HG03558 (cell line): ENCODE data around the gene GPRC5B.

Source experiments
- ATAC-seq: cut with Tn5 transposase; IDR thresholded peaks from one replicate; pipeline ENCODE4 v1.9.1; 2021; ENCODE audit warnings: moderate number of reproducible peaks; ENCODE audit not compliant: unreplicated experiment; ENCODE audit errors: extremely low read depth

The GPRC5B gene

DNA sequence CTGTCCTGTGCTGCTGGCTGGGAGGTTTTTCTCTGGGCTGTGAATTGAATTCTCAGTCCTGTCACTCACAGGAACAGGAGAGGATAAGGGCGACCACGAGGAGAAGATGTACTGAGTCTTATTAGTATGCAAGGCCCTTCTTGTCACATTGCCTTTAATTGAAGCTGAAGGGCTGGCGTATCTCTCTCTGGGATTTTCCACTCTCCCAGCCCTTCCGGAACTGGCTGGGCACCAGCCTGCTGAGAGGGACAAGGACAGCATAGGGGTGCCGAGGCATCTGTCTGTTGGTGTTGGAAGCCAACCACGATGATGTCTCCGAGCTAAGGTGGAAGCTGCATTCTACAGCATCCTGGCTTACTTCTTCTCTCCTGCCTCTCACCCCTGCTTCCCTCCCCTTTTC lies 33.2 kb downstream of the GPRC5B start:
- no peak for ATAC-seq

DNA sequence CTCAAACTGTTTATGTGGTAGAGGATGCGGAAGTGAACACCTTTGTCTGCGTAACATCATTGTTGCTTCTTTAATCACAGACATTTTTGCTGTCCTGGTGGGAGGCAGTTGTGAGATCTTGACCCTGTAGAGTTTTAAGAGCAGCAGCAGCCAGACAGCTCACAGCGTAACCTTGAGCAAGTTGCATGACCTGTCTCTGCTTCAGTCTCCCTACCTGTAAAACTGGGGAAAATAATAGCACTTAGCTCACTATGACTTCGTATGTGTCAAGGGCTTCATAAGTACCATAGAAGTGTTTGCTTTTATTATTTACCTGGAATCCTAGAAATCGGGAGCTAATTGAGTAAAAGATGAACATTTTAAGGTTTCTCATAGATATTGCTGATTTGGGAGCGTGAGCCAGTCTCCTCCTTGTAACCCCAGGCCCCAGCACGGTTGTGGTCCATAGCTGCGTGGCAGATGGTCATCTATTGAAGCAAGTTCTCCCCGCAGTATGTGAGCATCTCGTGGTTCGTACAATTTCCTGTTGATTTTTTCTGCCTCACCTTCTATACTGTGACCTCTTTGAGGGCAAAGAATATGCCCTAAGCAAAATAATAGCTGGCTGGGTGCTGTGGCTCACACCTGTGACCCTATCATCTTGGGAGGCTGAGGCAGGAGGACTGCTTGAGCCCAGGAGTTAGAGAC lies 34.4 kb downstream of the GPRC5B start:
- ATAC-seq, result no peak

DNA sequence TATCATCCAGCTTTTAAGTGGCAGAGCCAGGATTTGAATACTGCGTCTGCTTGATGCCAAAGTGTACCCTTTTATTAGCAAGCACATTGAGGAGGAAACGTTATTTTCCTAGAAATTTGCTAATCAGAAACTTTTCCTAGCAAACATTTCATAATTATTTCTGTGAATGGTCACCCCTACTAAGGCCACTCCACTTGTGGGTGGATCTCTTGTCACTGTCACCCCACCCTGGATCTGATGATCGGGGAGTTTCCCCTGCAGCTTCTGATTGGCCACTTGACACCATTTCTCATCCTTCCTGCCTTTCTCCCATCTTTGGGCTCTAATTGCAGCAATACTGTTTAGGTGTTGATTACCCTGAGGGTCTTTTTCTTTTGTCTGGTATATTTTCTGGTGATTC lies 35.9 kb downstream of the GPRC5B start:
- ATAC-seq, result no peak

DNA sequence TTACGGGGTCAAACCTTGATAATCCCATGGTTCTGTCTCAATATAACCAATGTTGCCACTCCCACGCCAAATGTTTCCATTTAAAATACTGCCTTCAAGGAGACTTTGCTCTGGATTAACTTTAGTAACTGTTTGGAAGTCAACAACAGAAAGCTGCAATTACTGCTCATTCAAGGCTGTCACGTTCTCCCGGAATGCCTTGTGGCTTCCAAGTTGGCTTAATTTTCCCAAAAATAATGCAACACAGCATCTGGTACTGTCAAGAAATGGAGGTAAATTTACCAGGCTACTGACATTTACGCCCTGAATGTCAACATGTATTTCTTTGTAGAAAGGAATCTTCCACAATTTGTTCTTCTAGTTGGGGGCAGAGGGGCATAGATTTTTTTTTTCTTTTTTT lies 38.2 kb downstream of the GPRC5B start:
- no peak for ATAC-seq

DNA sequence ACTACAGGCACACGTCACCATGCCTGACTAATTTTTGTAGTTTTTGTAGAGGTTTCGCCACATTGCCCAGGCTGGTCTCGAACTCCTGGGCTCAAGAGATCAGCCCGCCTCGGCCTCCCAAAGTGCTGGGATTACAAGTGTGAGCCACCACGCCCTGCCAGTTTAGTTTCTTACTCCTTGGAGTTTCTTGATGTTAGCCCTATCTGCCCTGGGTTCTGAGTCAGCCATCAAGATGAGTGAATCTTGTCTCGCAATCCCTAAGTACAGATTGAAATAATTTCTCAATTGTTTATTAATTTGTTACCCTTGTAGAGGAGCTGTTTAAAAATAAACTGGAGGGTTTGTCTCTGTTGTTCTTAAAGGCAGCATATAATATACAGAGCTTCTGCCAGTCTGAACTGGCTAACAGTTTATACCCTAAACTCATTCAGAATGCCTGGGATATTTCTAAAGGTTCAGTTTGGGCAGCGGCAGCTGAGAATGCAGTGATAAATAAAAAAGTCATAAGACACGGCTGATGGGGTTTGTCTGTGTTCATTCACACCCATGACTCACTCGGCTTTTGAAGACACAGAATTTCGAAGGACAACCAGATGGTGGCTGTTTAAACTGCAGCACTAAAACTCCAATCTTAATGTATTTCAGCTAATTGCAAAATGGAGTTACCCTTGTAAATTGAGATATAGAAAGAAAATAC lies 39.6 kb downstream of the GPRC5B start:
- no peak for ATAC-seq

DNA sequence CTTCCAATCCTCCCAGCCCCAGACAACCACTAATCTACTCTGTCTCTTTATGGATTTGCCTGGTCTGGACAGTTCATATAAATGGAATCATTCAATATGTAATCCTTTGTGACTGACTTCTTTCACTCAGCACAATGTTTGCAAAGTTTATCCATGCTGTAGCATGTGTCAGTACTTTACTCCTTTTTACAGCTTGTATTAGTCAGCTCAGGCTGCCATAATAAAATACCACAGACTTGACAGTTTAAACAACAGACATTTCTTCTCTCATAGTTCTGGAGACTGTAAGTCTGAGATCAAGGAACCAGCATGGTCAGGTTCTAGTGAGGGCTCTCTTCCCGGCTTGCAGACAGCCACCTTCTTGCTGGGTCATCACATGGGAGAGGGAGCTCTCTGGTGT lies 41.3 kb downstream of the GPRC5B start:
- ATAC-seq, result no peak

DNA sequence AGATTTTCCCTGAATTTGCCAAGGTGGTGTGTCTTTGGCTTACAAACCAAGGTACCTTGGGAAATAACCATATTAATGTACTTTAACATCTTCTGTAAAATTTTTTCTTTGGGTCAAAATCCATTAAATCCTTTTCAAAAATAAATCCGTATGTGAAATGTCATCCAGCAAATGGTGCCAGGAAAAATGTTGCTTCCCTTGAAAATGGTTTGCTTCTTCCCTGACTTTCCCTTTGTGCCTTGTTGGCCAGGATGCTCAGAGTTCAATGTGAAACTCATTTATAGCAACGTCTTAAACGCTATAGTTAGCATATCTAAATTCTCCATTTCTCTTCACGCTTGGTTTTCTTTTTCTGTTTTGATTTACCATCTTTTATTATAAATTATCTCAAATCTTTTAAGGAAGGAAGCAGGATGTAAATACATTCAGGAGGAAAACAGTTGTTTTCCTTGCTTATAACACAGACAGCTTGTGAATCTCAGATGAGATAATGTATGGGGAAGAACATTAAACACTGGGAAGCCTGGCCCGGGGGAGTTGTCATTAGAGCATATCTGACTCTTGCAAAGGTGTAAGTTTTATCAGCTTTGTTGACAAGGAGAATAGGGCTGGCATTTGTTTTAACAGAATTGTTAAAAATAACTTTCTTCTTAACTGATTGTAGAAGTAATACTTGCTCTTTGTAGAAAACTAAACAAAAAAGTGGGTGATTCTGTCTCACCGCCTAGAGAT lies 42.1 kb downstream of the GPRC5B start:
- no peak for ATAC-seq

DNA sequence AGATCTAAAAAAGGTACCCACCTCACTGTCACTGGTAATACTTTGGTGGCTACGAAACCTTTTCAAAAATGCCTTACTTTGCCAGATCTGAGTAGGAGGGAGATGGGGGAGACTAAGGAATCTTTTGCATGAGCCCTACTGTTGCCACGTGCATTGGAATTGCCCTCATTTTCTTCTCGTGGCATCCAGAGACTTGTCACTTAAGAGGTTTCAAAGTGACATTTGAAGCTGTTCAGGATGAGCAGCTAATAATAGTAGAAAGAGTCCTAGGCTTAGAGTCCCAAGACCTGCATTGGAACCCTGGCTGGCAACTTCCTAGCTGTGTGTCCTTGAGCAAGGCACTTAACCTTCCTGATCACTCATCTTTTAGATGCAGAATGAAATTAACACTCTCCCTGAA lies 43.5 kb downstream of the GPRC5B start:
- ATAC-seq, result no peak

DNA sequence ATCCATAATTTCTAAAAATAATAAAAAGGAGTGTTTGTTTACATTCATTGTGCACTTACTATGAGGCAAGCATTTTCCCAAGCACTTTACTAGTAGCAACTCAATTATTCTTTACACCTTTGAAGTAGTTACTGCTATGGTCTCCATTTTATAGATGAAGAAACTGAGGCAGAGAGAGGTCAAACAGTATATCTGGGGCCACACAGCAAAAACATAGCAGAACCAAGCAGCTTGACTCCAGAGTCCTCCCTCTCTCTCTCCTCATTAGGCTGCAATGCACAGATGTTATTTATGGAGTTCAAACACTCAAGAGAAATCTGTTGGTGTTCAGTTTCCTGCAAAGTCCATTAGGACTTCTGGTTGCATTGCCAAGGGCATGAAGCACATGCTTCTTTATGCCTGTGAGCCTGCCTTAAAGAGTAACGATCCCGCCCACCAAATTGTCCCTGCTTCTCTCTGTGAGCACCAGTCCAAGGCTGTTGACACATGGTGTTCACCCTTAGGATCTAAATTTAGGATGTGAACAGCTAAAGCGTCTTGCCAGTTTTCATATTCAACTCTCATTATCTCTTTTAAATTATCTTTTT lies 44.0 kb downstream of the GPRC5B start:
- ATAC-seq, result no peak

DNA sequence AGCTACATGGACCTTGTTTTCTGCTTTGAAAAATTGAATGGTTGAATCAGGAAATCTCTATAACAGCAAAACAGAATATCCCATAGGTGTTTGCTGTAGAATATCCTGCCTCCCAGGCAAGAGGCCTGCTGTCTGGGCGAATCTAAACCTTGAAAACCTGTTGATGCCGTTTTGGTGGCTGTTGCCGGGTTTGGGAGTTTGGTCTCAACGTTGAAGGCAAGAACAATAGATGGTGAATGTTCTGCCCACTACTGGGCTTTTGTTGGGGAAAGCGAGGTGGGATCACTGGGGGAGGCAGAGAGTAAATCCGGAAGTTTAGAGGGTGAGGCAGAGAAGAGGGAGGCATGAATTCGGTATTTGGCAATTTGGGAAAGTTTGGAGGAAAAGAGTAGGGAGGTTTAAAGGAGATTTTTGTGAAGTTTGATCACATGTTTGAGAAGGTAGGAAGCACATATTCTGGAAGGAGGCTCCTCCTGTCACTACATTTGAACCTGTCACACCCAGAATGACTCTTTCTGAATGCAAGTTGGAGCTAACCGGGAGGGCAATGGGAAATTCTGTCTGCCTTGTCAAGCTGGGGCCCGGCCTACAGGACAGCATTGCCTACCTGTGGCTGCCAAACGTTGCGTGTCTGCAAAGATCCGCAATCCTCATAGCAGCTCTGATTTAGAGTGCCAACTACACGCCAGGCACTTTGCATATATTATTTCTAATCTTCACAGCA lies 46.5 kb downstream of the GPRC5B start:
- no peak for ATAC-seq

DNA sequence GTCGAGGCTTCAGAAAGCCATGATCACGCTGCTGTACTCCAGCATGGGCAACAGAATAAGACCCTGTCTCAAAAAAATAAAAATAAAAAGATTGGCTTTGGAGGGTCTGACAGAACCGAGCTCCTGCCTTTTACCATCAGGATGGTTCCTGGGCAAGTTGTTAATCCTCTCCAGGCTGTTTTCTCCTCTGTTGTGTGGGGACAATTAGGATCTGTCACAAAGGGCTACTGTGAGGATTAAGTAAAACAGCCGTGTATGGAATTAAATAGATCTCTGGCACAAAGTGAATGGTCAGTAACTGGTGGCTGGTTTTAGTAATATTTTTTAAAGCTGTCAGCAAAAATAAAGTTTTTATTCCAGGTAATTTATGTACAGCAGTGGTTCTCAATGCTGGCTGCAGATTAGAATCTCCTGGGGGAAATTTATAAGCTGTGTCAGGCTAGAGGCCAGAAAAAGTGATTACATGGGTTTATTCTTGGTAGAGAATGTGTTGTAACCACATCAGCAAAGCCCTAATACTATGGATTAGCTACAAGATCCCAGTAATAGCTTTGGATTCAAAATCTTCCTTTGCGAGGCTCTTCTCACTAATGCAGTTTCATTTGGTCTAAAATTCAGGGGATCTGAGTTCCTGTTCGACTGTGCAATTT lies 47.2 kb downstream of the GPRC5B start:
- ATAC-seq, result no peak

DNA sequence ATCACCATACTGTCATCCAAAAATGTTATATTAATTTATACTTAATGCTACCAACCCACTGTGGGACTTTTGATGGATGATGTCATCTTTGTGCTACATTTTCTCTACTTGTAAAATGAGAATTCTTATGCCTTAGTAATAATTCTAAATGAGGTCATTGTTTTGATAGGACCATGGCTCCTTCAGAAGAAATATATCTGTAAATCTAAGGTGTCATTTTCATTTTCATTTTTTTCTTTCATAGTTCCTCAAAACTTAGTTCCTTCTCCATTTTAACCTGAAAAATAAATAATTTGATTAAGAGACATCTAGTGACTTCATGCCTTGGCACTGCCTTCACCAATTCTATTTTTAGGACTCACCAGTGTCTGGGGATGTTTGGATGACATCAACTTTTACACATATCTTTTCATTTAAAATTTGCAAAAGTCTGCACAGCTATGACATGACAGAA lies 48.7 kb downstream of the GPRC5B start:
- ATAC-seq, result no peak

DNA sequence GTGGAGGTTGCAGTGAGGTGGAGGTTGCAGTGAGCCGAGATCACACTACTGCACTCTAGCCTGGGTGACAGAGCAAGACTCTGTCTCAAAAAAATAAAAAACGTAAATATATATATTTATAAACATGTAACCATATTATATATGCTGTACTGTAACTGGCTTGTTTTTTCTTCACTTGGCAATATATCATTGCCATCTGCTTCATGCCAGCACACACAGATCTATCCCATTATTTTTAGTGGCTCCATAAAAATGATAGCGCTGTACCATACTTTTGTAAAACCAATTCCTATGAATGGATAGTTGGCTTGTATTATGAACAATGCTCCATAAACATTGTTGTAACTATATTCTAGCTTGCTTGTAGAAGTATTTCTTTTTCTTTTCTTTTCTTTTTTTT lies 49.5 kb downstream of the GPRC5B start:
- no peak for ATAC-seq

DNA sequence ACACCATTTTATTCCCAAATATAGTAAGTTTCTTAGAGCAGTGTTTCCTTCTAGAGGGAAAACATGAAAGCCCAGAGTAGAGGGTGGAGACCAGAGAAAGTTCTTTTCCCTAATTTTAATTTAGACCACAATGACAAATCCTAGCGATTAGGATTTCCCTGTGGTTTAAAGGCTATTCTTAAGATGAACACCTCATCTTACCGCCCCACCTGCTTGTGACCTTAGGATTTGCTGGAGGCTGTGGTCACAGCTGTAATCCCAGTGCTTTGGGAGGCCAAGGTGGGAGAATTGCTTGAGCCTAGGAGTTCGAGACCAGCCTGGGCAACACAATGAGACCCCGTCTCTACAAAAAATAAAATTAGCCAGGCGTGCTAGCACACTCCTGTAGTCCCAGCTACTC lies 51.1 kb downstream of the GPRC5B start:
- no peak for ATAC-seq

DNA sequence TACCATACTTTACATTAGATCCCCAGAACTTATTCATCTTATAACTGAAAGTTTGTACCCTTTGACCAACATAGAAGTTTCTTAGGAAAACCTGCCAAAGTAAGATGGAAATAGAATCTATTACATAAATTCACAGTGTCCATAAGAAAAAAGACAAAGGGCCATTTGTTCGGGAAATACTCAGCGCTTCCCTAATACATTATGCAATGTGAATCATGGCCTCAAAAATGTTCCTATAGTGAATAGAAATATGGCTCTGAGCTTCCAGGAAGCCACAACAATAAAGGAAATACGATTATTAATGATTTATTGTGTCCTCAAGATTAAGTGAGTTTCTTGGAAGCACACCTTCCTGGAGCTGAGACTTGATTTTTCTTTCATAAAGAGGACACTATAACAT lies 51.5 kb downstream of the GPRC5B start:
- no peak for ATAC-seq

DNA sequence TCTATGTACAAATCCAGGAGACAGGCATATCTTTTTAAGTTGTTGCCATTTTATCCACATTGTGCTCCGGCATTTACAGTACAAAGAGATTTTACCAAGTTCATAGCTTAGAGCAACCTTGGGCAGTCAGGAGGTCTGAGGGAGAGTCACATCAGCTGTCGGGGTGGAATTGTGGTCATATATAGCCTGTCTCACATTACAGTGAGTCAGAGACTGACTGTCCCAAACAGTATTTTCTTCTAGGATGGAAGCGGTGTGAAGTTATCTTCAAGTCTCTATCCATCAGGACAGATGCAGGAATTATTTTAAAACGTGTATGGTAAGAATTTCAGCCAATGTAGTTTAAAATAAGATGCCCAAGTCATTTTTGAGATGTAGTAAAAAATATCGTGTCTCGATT lies 53.0 kb downstream of the GPRC5B start:
- ATAC-seq, result no peak

DNA sequence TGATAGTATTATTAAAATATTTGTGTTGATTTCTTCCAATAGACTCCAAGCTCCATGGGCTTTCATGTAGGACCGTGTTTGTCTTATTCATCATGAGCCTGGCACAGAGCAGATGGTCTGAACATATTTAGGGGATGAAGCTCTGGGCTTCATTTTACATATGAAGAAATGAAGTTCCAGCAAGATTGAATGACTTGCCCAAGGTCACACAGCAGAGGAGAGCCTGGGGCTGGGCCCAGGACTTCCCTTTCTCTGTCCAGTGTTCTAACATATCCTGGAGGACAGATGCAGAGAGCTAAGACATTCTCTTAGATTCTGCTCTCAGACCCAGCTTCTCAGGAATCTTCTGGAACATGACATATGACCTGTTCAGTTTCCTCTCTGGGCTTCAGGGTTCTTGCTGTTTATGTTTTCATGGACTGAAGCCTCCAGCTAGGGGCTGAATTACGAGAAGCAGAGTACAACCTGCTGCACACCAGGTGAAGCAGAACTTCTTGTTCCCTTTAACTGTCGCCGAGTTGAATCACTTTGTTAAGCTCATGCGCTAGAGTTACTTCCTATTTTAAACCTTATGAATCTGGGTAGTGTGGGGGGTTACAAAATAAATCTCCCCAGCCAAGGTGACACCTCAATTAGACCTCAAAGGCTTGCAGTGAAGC lies 53.6 kb downstream of the GPRC5B start:
- no peak for ATAC-seq

DNA sequence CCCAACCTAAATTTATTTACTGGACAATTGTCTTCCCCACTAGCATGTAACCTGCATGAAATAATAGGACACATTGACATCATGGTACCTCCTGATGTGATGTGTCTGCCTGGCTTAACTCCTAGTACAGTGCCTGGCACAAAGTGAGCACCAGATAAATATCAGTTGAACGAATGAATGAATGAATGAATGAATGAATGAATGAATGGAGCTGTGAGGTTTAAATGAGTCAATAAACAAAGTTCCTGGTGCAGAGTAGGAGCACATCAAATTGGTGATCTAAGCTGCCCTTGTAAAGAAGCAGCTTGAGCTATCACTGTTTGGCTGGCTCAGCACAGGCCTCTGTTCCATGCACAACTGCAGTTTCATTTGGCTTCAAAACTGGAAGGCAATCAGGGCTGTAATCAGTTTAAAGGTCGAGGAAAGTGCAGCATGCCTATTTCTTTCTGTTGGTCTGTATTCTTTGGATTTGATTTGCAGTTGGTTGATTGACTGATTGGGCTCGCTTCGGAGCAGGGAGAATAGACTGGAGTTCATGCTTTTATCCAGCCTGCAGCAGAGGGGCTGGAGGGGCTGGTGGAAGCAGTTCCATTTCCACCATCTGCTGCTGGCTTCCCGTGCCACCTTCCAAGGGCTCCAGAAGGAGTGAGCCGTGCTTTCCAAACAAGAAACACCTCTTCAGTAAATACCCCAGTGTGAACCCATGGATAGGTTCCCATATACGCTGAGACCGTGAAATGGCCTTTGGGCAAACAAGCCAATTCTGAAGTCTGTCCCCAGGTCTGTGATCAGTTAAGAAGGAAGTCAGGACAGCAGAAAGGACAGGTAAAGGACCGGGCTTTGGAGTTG lies 54.6 kb downstream of the GPRC5B start:
- ATAC-seq, result no peak

DNA sequence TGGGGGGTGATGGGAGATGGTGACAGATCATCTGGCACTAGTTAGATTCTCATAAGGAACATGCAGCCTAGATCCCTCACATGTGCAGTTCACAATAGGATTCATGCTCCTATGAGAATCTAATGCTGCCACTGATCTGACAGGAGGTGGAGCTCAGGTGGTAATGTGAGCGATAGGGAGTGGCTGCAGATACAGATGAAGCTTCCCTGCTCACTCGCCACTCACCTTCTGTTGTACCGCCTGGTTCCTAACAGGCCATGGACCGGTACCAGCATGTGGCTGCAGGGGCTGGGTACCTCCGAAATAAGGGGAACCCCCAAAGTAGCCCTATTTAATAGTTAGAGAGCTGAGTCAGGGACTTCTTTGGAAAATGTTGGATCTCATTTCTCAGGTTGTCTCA lies 60.4 kb downstream of the GPRC5B start:
- ATAC-seq, result no peak
